ENCODE results near the gene AASS.

AASS gene

DNA sequence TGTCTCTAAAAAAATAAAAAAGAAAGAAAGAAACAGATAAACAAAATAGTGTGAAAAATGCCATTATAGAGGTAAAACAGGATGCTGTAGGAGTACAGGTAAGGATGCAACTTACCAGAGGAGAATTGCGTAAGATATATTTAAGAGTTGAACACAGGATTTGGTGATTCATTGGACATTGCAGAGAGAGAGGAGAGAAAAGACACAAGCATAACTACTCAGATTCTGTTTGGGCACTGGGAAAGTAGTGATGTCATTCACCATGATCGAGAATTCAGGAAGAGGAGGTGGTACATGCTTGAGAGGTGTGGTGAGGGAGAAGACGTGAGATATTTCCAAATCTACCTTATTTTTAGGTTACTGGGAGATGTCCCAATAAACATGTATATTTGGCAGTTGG is 97.6 kb downstream of the AASS start:
- in situ Hi-C loops (cut with HindIII; ENCODE audit: low sequenced_read_pairs): no loop called here

- in situ Hi-C loops (cut with HindIII; ENCODE audit: low sequenced_read_pairs): no loop called here
Observed at GRCh38 chr7:122040147-122040546, 103.9 kb downstream of the AASS start.

DNA sequence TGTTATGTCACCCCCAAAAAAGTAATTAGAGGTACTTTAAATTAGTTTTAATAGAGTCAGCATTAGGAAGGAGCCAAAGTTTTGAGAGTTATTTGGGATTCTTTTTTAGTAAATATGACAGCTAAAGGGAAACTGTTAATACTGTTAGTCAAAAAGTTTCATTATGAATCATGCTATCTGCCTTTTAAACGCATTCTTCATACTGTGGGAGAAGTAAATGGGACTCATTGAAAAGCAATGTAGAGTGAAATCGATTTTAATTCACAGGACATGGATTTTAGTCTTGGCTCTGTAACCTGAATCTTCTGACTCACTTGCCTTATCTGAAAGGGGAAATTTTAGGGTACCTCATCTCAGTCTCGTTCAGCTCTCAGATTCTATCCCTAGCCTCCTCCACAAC is 105.1 kb downstream of the AASS start:
- in situ Hi-C loops (cut with HindIII; ENCODE audit: low sequenced_read_pairs): no loop called here

GRCh38 chr7:122038134-122038533 is 105.9 kb downstream of the AASS start:
- in situ Hi-C loops (cut with HindIII; ENCODE audit: low sequenced_read_pairs): no loop called here

DNA sequence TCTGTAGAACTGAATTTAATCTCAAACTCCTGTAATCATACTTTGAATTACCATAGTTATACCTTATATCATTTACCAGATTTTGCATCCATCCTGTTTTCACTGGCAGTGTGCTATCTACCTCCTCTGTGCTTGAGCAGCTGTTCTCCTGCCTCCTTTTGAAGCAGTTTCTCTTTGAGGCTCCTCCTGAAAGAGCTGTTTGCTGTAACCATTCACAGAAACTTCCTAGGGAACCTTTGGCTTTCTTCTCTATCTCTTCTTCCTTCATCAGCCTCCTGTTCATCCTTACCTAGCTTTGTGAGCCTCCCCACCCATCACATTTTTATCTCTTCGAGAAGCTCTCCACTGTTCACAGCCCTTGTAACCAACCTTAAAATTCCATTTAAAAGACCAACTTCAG is 108.2 kb downstream of the AASS start:
- in situ Hi-C loops (cut with HindIII; ENCODE audit: low sequenced_read_pairs): no loop called here

GRCh38 chr7:122033641-122034040 is 110.4 kb downstream of the AASS start:
- in situ Hi-C loops (cut with HindIII; ENCODE audit: low sequenced_read_pairs): no loop called here

DNA sequence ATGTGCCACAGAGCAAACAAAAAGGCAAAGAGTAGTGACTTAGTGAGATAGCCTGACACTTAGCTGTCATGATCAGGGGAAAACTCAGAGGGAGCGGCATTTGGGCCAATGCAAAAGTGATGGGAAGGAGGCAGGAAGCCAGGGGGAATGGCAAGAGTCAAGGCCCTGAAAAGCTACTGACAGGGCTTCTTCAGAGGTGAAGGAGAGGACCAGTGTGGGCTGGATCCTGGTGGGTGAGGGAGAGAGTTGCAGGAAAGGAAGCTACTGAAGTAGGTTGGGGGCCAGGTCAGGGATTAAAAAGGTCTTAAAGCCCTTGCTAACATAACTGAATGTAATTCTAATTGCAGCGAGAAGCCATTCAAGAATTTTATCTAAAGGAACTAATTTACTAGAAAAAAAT is 117.0 kb downstream of the AASS start:
- in situ Hi-C loops (cut with HindIII; ENCODE audit: low sequenced_read_pairs): no loop called here
